Neural cell (in vitro differentiated cells): ENCODE results near the gene STK32B. TPM values are rescaled to one million over a fixed set of nuclear protein-coding genes. Genes with fewer than 3 reads are reported as not detected.
"Not testable (repeated sequence)": the region's sequence is repeated elsewhere in the genome, so short reads cannot be mapped to it uniquely, and the experiment has no call there.

Source experiments
- H2AFZ ChIP-seq: fragments of 200-600, 300-800 bp; sonication (generic), shearing (Covaris generic); 2 replicates; pipeline ENCODE4 v1.6.0; 2014; ENCODE audit warnings: low read depth, mild to moderate bottlenecking, antibody characterized with exemption, low read length, moderate library complexity
- H3F3A ChIP-seq: fragments of 200-600 bp; shearing (Covaris generic); 2 replicates; pipeline ENCODE4 v1.6.1; 2016; ENCODE audit warnings: mild to moderate bottlenecking, moderate library complexity, mixed read lengths, antibody characterized with exemption, low read length; ENCODE audit not compliant: insufficient read depth, poor library complexity, severe bottlenecking
- H3K27ac ChIP-seq: fragments of 200-600, 300-800 bp; sonication (generic), shearing (Covaris generic); 2 replicates; pipeline ENCODE4 v1.5.1; 2014; ENCODE audit warnings: mild to moderate bottlenecking, low read length, moderate library complexity
- H3K27me3 ChIP-seq: fragments of 300-800, 200-600 bp; sonication (generic), shearing (Covaris generic); 2 replicates; pipeline ENCODE4 v1.6.0; 2014; ENCODE audit warnings: mild to moderate bottlenecking, low read depth, low read length, moderate library complexity; ENCODE audit not compliant: insufficient read depth
- H3K36me3 ChIP-seq: fragments of 300-800, 200-600 bp; sonication (generic), shearing (Covaris generic); 2 replicates; pipeline ENCODE4 v1.5.1; 2014; ENCODE audit warnings: mild to moderate bottlenecking, antibody characterized with exemption, low read length, moderate library complexity; ENCODE audit not compliant: insufficient read depth
- H3K4me2 ChIP-seq: fragments of 300-800, 200-600 bp; sonication (generic), shearing (Covaris generic); 2 replicates; pipeline ENCODE4 v1.6.0; 2014; ENCODE audit warnings: mild to moderate bottlenecking, low read length
- H3K4me3 ChIP-seq: fragments of 300-800, 200-600 bp; sonication (generic), shearing (Covaris generic); 2 replicates; pipeline ENCODE4 v1.5.1; 2014; ENCODE audit warnings: mild to moderate bottlenecking, low read length, moderate library complexity
- H3K79me2 ChIP-seq: fragments of 200-600 bp; shearing (Covaris generic); replicated peaks from 2 replicates; pipeline ENCODE4 v1.6.0; 2014; ENCODE audit warnings: mild to moderate bottlenecking, low read length, moderate library complexity; ENCODE audit not compliant: insufficient read depth
- H3K9ac ChIP-seq: fragments of 300-800, 200-600 bp; sonication (generic), shearing (Covaris generic); 2 replicates; pipeline ENCODE4 v1.6.1; 2016; ENCODE audit warnings: mild to moderate bottlenecking, low read length, mixed read lengths
- H3K9me2 ChIP-seq: fragments of 200-600 bp; shearing (Covaris generic); 2 replicates; pipeline ENCODE4 v1.6.1; 2016; ENCODE audit warnings: mild to moderate bottlenecking, low read length, mixed read lengths; ENCODE audit not compliant: insufficient read depth
- H3K9me3 ChIP-seq: fragments of 200-600, 300-800 bp; sonication (generic), shearing (Covaris generic); 2 replicates; pipeline ENCODE4 v1.6.1; 2016; ENCODE audit warnings: mild to moderate bottlenecking, mixed run types, low read length, moderate library complexity, mixed read lengths
- H4K20me1 ChIP-seq: fragments of 200-600 bp; shearing (Covaris generic); 2 replicates; pipeline ENCODE4 v1.6.1; 2016; ENCODE audit warnings: mild to moderate bottlenecking, mixed run types; ENCODE audit not compliant: insufficient read depth
- CTCF ChIP-seq: fragments of 450-650 bp; IDR thresholded peaks from 2 replicates; pipeline ENCODE4 v1.5.1; 2014; ENCODE audit warnings: antibody characterized with exemption, mild to moderate bottlenecking, moderate library complexity; ENCODE audit not compliant: poor library complexity, severe bottlenecking
- EP300 ChIP-seq: fragments of 450-650 bp; conservative IDR thresholded peaks from 2 replicates; pipeline ENCODE4 v1.6.1; 2014; ENCODE audit warnings: antibody characterized with exemption, mild to moderate bottlenecking, moderate library complexity; ENCODE audit not compliant: poor library complexity, severe bottlenecking
- EZH2 ChIP-seq: fragments of 200-600, 300-800 bp; shearing (Covaris generic), sonication (generic); IDR thresholded peaks from 2 replicates; pipeline ENCODE4 v1.6.1; 2014; ENCODE audit warnings: antibody characterized with exemption, low read length, borderline replicate concordance, mild to moderate bottlenecking; ENCODE audit not compliant: insufficient read depth, poor library complexity, severe bottlenecking
- MXI1 ChIP-seq: fragments of 450-650 bp; conservative IDR thresholded peaks from 2 replicates; pipeline ENCODE4 v1.6.1; 2014; ENCODE audit warnings: antibody characterized with exemption, mild to moderate bottlenecking; ENCODE audit not compliant: poor library complexity, severe bottlenecking
- POLR2AphosphoS5 ChIP-seq: IDR thresholded peaks from 2 replicates; pipeline ENCODE4 v1.6.1; 2012
- RAD21 ChIP-seq: fragments of 450-650 bp; conservative IDR thresholded peaks from 2 replicates; pipeline ENCODE4 v1.6.1; 2014; ENCODE audit warnings: antibody characterized with exemption, mild to moderate bottlenecking, moderate library complexity
- REST ChIP-seq: IDR thresholded peaks from 2 replicates; pipeline ENCODE4 v1.6.1; 2012; ENCODE audit warnings: borderline replicate concordance
- SMC3 ChIP-seq: fragments of 450-650 bp; conservative IDR thresholded peaks from 2 replicates; pipeline ENCODE4 v1.6.1; 2014; ENCODE audit warnings: antibody characterized with exemption, mild to moderate bottlenecking, moderate library complexity; ENCODE audit not compliant: poor library complexity
- TAF1 ChIP-seq: IDR thresholded peaks from 2 replicates; pipeline ENCODE4 v1.6.1; 2012; ENCODE audit warnings: low read depth
- polyA plus RNA-seq: library from polyadenylated mRNA; depleted of rRNA; stranded (reverse); fragments of >200 nt; gene quantifications from 2 replicates; pipeline ENCODE4 v1.2.3, GENCODE V29; 2014

STK32B gene
- polyA plus RNA-seq, 1 donor from 2014 or later: 42.8 TPM

DNA sequence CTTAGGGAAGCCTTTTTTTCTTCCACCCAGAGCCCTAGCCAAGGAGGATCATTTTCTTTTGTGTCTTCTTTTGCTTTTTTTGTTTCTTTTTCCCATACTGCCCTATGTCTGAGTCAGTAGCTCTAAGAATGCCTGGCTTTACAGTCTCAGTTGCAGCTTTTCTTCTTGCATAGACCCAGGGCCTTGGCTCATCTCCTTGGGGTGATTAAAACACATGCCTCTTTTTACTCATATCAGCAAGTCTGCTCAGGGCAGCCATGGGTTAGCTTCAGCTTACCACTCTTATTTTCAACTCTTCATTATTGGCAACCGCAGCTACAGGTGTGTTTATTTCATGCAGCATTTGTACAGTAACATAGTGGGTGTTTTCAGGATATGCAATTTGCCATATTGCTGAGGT is 196.5 kb downstream of the STK32B start:
- Histone ChIP-seq H3K4me3 (no peak overlapping the region), H3K4me2 (no peak overlapping the region), H3K9me2 (no peaks in the 10 kb centered on the region), H3K9ac (no peak overlapping the region), H3K27me3 (no peaks in the 10 kb centered on the region), H3F3A (no peaks in the 10 kb centered on the region), H4K20me1 (no peaks in the 10 kb centered on the region), H2AFZ (no peak overlapping the region), H3K27ac (no peak overlapping the region), H3K36me3 (no peaks in the 10 kb centered on the region), H3K79me2 (no peaks in the 10 kb centered on the region), H3K9me3 (no peaks in the 10 kb centered on the region)
- TF ChIP-seq POLR2AphosphoS5 (no peak), SMC3 (no peak), MXI1 (no peak), EP300 (no peak), REST (no peak), TAF1 (no peak), CTCF (no peak), RAD21 (no peak), EZH2 (no peak)

DNA sequence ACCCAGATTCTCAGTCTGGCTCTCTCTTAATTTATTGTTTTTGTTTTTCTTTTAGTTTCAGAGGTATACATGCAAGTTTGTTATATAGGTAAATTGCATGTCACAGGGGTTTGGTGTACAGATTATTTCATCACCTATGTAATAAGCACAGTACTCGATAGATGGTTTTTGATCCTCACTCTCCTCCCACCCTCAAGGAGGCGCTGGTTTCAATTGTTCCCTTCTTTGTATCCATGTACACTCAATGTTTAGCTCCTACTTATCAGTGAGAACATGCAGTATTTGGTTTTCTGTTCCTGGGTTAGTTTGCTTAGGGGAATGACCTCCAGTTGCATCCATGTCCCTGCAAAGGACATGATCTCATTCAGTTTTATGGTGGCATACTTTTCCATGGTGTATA is 198.4 kb downstream of the STK32B start:
- Histone ChIP-seq H3K4me3 (no peak overlapping the region), H3F3A (no peaks in the 10 kb centered on the region), H2AFZ (no peak overlapping the region), H4K20me1 (no peaks in the 10 kb centered on the region), H3K36me3 (no peaks in the 10 kb centered on the region), H3K79me2 (no peaks in the 10 kb centered on the region), H3K4me2 (no peak overlapping the region), H3K9me3 (no peaks in the 10 kb centered on the region), H3K27me3 (no peaks in the 10 kb centered on the region), H3K9ac (no peak overlapping the region), H3K27ac (no peak overlapping the region), H3K9me2 (no peaks in the 10 kb centered on the region)
- TF ChIP-seq CTCF (no peak), RAD21 (no peak), SMC3 (no peak), EZH2 (no peak), EP300 (no peak), MXI1 (no peak), TAF1 (no peak), REST (no peak), POLR2AphosphoS5 (no peak)

GRCh38 chr4:5250536-5250935 is 199.3 kb downstream of the STK32B start:
- not testable (repeated sequence) for H3K27me3 ChIP-seq, H3K9me3 ChIP-seq, H3K9ac ChIP-seq, H3K9me2 ChIP-seq, H3K4me2 ChIP-seq, H3K79me2 ChIP-seq, H3F3A ChIP-seq, H4K20me1 ChIP-seq, H3K36me3 ChIP-seq, H3K4me3 ChIP-seq, H3K27ac ChIP-seq, H2AFZ ChIP-seq
